AG08396 (cell line): ENCODE measurements around the gene CASP2.

Experiments used
- DNase-seq: peaks from one replicate; pipeline ENCODE4 v3.0.0; 2012; ENCODE audit warnings: low spot score, mixed read lengths

CASP2 gene

GRCh38 chr7:143287935-143288826 lies at the start of gene CASP2:
TSS of gene CASP2 (plus strand) at chr7:143288351. CDS start at chr7:143288456, 105 bp downstream.
- DNase-seq, result peak; percentile 100

- no peak for DNase-seq
These were observed 48.3 kb upstream of the CASP2 start for GRCh38 chr7:143239813-143240212.

GRCh38 chr7:143240291-143241168 lies 47.6 kb upstream of the CASP2 start:
- DNase-seq, result peak; percentile 56

- DNase-seq, result no peak
These were observed 45.8 kb upstream of the CASP2 start for GRCh38 chr7:143242306-143242705.

- DNase-seq, result no peak
These were observed 45.0 kb upstream of the CASP2 start for GRCh38 chr7:143243111-143243510.

GRCh38 chr7:143243614-143244013 lies 44.5 kb upstream of the CASP2 start:
- no peak for DNase-seq

- DNase-seq, result no peak
These were observed 43.8 kb upstream of the CASP2 start for GRCh38 chr7:143244321-143244720.

- DNase-seq, result no peak
These were observed 43.0 kb upstream of the CASP2 start for GRCh38 chr7:143245123-143245522.

GRCh38 chr7:143247372-143247771 lies 40.8 kb upstream of the CASP2 start:
- no peak for DNase-seq

GRCh38 chr7:143248761-143249354 lies 39.3 kb upstream of the CASP2 start:
- DNase-seq, result no peak

- no peak for DNase-seq
These were observed 38.0 kb upstream of the CASP2 start for GRCh38 chr7:143250199-143250598.

GRCh38 chr7:143250822-143251221 lies 37.3 kb upstream of the CASP2 start:
- DNase-seq, result no peak

- DNase-seq, result no peak
These were observed 36.1 kb upstream of the CASP2 start for GRCh38 chr7:143252006-143252405.

- DNase-seq, result no peak
These were observed 32.6 kb upstream of the CASP2 start for GRCh38 chr7:143255564-143255963.

- no peak for DNase-seq
These were observed 31.8 kb upstream of the CASP2 start for GRCh38 chr7:143256325-143256724.

- no peak for DNase-seq
These were observed 31.2 kb upstream of the CASP2 start for GRCh38 chr7:143256932-143257331.

- DNase-seq, result no peak
These were observed 30.6 kb upstream of the CASP2 start for GRCh38 chr7:143257501-143257900.

- DNase-seq, result no peak
These were observed 29.3 kb upstream of the CASP2 start for GRCh38 chr7:143258831-143259230.

GRCh38 chr7:143259765-143260164 lies 28.4 kb upstream of the CASP2 start:
- DNase-seq, result no peak

- DNase-seq, result no peak
These were observed 26.2 kb upstream of the CASP2 start for GRCh38 chr7:143261901-143262300.

GRCh38 chr7:143263266-143264195 lies 24.6 kb upstream of the CASP2 start, which contains the start of gene GSTK1:
TSS of gene GSTK1 (plus strand) at chr7:143263441. CDS start at chr7:143263514, 73 bp downstream.
- peak; percentile 87 for DNase-seq
